Panc1 (cell line): ENCODE data around the gene CRYGS. TPM values are rescaled to one million over a fixed set of nuclear protein-coding genes. Genes with fewer than 3 reads are reported as not detected.

Source experiments
- ATAC-seq: fragments of 200-7000 bp; cut with Tn5 transposase; 2 replicates; pipeline ENCODE4 v1.9.1; 2020; ENCODE audit warnings: mild to moderate bottlenecking, moderate library complexity
- BruUV-seq: library from RNA; stranded (reverse); fragments of 400-500 nt; replicated peaks from 2 replicates; lab custom pipeline; 2021; lab: Mats Ljungman, UMichigan
- CTCF ChIA-PET: fragments of 300-600 bp; sonication (Branson Sonifier 250); formaldehyde crosslinking; loops from one replicate; lab custom pipeline; 2022; ENCODE audit warnings: antibody characterized with exemption; lab: Charles Lee
- POLR2A ChIA-PET: fragments of 300-600 bp; sonication (Branson Sonifier 250); formaldehyde crosslinking; loops from one replicate; lab custom pipeline; 2022; ENCODE audit warnings: antibody characterized with exemption; lab: Charles Lee
- DNase-seq: peaks from one replicate; pipeline ENCODE4 v3.0.0-alpha.2; 2010; ENCODE audit warnings: low read depth, low spot score
- H3K27ac ChIP-seq: 2 replicates; pipeline ENCODE4 v1.5.1; 2011; ENCODE audit warnings: mild to moderate bottlenecking, low read length, inconsistent platforms
- H3K27me3 ChIP-seq: fragments of 200-500 bp; sonication (Bioruptor generic); 2 replicates; pipeline ENCODE4 v1.6.0; 2014; ENCODE audit warnings: low read length, inconsistent platforms; ENCODE audit not compliant: control insufficient read depth, insufficient read depth
- H3K36me3 ChIP-seq: fragments of 200-500 bp; sonication (Bioruptor generic); 2 replicates; pipeline ENCODE4 v1.5.1; 2014; ENCODE audit warnings: inconsistent platforms, mild to moderate bottlenecking, low read length, moderate library complexity; ENCODE audit not compliant: control insufficient read depth, insufficient read depth
- H3K4me1 ChIP-seq: 2 replicates; pipeline ENCODE4 v1.5.1; 2011; ENCODE audit warnings: inconsistent platforms, mild to moderate bottlenecking, low read length, moderate library complexity; ENCODE audit not compliant: control insufficient read depth, insufficient read depth
- H3K4me3 ChIP-seq, 2 experiments: 2 replicates each; pipeline ENCODE4 v1.5.1; 2011 to 2012; ENCODE audit warnings: low read depth in 2 of 2, low read length in 2 of 2, mild to moderate bottlenecking in 2 of 2, inconsistent platforms in 1 of 2, moderate library complexity in 1 of 2
- H3K9me3 ChIP-seq: fragments of 200-500 bp; sonication (Bioruptor generic); 2 replicates; pipeline ENCODE4 v1.5.1; 2014; ENCODE audit warnings: low read depth, mild to moderate bottlenecking, inconsistent platforms, low read length, moderate library complexity; ENCODE audit not compliant: control insufficient read depth, insufficient read depth
- POLR2AphosphoS5 ChIP-seq: IDR thresholded peaks from 2 replicates; pipeline ENCODE4 v1.6.1; 2012; ENCODE audit warnings: mild to moderate bottlenecking, low read depth, low read length, moderate library complexity
- SIN3A ChIP-seq: IDR thresholded peaks from 2 replicates; pipeline ENCODE4 v1.6.1; 2012; ENCODE audit warnings: low read depth, mild to moderate bottlenecking, low read length, moderate library complexity, borderline replicate concordance; ENCODE audit not compliant: insufficient read depth
- TCF7L2 ChIP-seq: IDR thresholded peaks from 2 replicates; pipeline ENCODE4 v1.6.1; 2011; ENCODE audit warnings: mild to moderate bottlenecking, low read depth, low read length, inconsistent platforms
- in situ Hi-C: cut with HindIII; loops from 2 replicates; pipeline ENCODE4 v1.10.0; 2016; ENCODE audit warnings: low sequenced_read_pairs, low pct_unique_long_range_greater_than_20kb
- intact Hi-C: fragments of 100-400 bp; cut with micrococcal nuclease; formaldehyde crosslinking; loops from one replicate; pipeline ENCODE4 v1.10.0; 2022; ENCODE audit not compliant: unreplicated experiment
- total RNA-seq: library from RNA; stranded (reverse); gene quantifications from one replicate; pipeline ENCODE4 v1.2.1, GENCODE V29; 2021; ENCODE audit not compliant: unreplicated experiment
- TF ChIP-seq, protein P1 (sequence below): fragments of 450-650 bp; IDR thresholded peaks from 2 replicates; pipeline ENCODE4 v1.5.1; 2017; ENCODE audit warnings: mild to moderate bottlenecking
- TF ChIP-seq, protein P2 (sequence below), 2 experiments: IDR thresholded peaks; 2 replicates each; pipeline ENCODE4 v1.6.1; 2011 to 2012; ENCODE audit warnings: low read depth in 2 of 2, control low read depth in 1 of 2, low read length in 1 of 2, mild to moderate bottlenecking in 1 of 2, moderate library complexity in 1 of 2; ENCODE audit not compliant: insufficient read depth in 1 of 2

CRYGS gene
- total RNA-seq, 1 experiment from 2014 or later: 2.8 TPM

DNA sequence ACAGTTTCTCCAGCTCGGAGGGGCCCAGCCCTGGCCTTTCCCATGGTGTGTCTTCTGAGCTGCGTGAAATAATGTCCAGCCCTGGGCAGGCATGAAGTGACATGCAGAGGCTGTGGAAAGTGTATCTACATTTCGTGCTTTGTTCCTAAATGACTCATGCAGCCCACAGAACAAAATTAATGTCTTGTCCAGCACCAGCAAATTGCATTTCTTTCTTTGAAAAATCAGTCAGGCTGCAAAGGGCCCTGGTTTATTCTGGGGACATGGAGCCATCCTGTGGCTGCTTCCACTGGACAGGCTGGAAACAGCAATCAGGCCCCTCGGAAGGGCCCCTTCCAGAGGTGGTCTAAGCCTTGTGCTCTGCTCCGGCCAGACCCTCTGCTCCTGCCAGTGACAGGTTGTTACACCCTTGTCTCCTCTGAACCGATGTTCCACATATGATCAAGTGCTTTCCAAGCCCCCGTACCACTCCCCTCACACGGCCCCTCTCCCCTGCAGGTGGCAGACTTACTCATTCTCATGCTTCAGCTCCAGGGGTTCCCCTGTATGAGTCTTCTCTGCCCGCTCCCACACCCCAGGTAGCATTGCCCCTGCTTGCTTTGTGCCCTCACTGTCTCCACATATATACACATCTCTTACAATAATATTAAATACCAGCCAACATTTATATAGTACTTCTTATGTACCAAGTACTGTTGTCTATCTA, 33.7 kb downstream of the CRYGS start:
- Histone ChIP-seq H3K9me3 (no peaks in the 10 kb centered on the region), H3K36me3 (no peaks in the 10 kb centered on the region), H3K4me1 (no peaks in the 10 kb centered on the region), H3K27me3 (peaks cover 51% of the 10 kb centered on the region), H3K4me3 (no peak overlapping the region), H3K27ac (no peak overlapping the region)
- CTCF ChIA-PET: no interaction called here
- DNase-seq: no peak
- no peak for ATAC-seq
- POLR2A ChIA-PET: no interaction called here
- intact Hi-C loops (no loop called here), in situ Hi-C loops (no loop called here)
- TF ChIP-seq TCF7L2 (no peak), SIN3A (no peak), POLR2AphosphoS5 (no peak)
- TF ChIP-seq, protein P1, sequence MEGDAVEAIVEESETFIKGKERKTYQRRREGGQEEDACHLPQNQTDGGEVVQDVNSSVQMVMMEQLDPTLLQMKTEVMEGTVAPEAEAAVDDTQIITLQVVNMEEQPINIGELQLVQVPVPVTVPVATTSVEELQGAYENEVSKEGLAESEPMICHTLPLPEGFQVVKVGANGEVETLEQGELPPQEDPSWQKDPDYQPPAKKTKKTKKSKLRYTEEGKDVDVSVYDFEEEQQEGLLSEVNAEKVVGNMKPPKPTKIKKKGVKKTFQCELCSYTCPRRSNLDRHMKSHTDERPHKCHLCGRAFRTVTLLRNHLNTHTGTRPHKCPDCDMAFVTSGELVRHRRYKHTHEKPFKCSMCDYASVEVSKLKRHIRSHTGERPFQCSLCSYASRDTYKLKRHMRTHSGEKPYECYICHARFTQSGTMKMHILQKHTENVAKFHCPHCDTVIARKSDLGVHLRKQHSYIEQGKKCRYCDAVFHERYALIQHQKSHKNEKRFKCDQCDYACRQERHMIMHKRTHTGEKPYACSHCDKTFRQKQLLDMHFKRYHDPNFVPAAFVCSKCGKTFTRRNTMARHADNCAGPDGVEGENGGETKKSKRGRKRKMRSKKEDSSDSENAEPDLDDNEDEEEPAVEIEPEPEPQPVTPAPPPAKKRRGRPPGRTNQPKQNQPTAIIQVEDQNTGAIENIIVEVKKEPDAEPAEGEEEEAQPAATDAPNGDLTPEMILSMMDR: no peak
- TF ChIP-seq, protein P2, sequence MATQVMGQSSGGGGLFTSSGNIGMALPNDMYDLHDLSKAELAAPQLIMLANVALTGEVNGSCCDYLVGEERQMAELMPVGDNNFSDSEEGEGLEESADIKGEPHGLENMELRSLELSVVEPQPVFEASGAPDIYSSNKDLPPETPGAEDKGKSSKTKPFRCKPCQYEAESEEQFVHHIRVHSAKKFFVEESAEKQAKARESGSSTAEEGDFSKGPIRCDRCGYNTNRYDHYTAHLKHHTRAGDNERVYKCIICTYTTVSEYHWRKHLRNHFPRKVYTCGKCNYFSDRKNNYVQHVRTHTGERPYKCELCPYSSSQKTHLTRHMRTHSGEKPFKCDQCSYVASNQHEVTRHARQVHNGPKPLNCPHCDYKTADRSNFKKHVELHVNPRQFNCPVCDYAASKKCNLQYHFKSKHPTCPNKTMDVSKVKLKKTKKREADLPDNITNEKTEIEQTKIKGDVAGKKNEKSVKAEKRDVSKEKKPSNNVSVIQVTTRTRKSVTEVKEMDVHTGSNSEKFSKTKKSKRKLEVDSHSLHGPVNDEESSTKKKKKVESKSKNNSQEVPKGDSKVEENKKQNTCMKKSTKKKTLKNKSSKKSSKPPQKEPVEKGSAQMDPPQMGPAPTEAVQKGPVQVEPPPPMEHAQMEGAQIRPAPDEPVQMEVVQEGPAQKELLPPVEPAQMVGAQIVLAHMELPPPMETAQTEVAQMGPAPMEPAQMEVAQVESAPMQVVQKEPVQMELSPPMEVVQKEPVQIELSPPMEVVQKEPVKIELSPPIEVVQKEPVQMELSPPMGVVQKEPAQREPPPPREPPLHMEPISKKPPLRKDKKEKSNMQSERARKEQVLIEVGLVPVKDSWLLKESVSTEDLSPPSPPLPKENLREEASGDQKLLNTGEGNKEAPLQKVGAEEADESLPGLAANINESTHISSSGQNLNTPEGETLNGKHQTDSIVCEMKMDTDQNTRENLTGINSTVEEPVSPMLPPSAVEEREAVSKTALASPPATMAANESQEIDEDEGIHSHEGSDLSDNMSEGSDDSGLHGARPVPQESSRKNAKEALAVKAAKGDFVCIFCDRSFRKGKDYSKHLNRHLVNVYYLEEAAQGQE (IDR thresholded peaks at IDR 0.05; ENCODE audit: insufficient read depth in 1 of 2, low read depth in 2 of 2, low read length in 1 of 2): no peak
- BruUV-seq: no TSS peak

DNA sequence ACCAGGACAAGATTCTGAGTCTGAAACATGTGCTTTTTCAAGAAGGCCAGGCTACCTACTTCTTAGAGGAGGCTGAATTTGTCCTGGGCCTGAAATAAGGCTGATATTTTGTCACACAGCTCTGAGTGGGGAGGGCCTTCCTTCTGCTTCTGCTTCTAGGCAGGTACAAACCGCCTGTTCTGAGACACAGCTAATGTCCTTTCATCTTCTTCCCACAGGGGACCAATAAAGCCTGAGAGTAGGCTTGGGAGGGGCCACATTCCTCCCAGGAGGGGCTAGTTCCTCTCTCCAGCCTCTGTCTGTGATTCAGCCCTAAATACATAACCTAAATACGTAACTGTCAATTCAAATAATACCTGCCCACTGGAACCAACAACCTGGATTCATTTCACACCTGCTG, 34.8 kb downstream of the CRYGS start:
- no peak for DNase-seq
- H3K9me3 ChIP-seq: no peaks in the 10 kb centered on the region
- POLR2A ChIA-PET: no interaction called here
- intact Hi-C loops (no loop called here), in situ Hi-C loops (no loop called here)
- no TSS peak for BruUV-seq
- no peak overlapping the region for H3K27ac ChIP-seq
- TF ChIP-seq, protein P1: no peak
- TF ChIP-seq SIN3A (no peak), POLR2AphosphoS5 (no peak)
- CTCF ChIA-PET: no interaction called here
- H3K27me3 ChIP-seq: peaks cover 48% of the 10 kb centered on the region
- no peak overlapping the region for H3K4me3 ChIP-seq
- H3K4me1 ChIP-seq: no peaks in the 10 kb centered on the region
- no peak for ATAC-seq
- H3K36me3 ChIP-seq: no peaks in the 10 kb centered on the region
